ENCODE results near the gene ZBTB48.

ZBTB48 gene

GRCh38 chr1:6614019-6614928 is 34.5 kb downstream of the ZBTB48 start:
- DNase-seq = peak; percentile 36

- DNase-seq = no peak
Observed at GRCh38 chr1:6614929-6615785, 35.4 kb downstream of the ZBTB48 start.

GRCh38 chr1:6619045-6619444 is 39.3 kb downstream of the ZBTB48 start:
- DNase-seq = no peak

GRCh38 chr1:6621429-6622391 is 41.9 kb downstream of the ZBTB48 start:
- DNase-seq = no peak

GRCh38 chr1:6622396-6623152 is 42.8 kb downstream of the ZBTB48 start:
- DNase-seq = no peak

GRCh38 chr1:6623269-6623965 is 43.6 kb downstream of the ZBTB48 start:
- DNase-seq = no peak

GRCh38 chr1:6624710-6625583 is 45.2 kb downstream of the ZBTB48 start, which contains the start of gene THAP3:
THAP3 (plus strand) TSS chr1:6624868; CDS start chr1:6625219, 351 bp downstream.
- DNase-seq = peak; percentile 81

- DNase-seq = peak; percentile 62
Observed at GRCh38 chr1:6625584-6626149, 45.9 kb downstream of the ZBTB48 start.

- no peak for DNase-seq
Observed at GRCh38 chr1:6627031-6627430, 47.2 kb downstream of the ZBTB48 start.

- no peak for DNase-seq
Observed at GRCh38 chr1:6627841-6628545, 48.2 kb downstream of the ZBTB48 start.

GRCh38 chr1:6628971-6629479 is 49.2 kb downstream of the ZBTB48 start:
- no peak for DNase-seq

GRCh38 chr1:6630027-6630426 is 50.2 kb downstream of the ZBTB48 start:
- no peak for DNase-seq

GRCh38 chr1:6631058-6631457 is 51.3 kb downstream of the ZBTB48 start:
- no peak for DNase-seq

- DNase-seq = no peak
Observed at GRCh38 chr1:6632588-6633514, 53.1 kb downstream of the ZBTB48 start.

GRCh38 chr1:6634371-6635052 is 54.7 kb downstream of the ZBTB48 start:
- DNase-seq = peak; percentile 19

- DNase-seq = no peak
Observed at GRCh38 chr1:6635161-6635909, 55.5 kb downstream of the ZBTB48 start.

Data from fibroblast of upper back skin (primary cell).